AG04450 (cell line): ENCODE measurements around the gene ARHGEF4. TPM values are rescaled to one million over a fixed set of nuclear protein-coding genes. Genes with fewer than 3 reads are reported as not detected.
"Not testable (repeated sequence)": the region's sequence is repeated elsewhere in the genome, so short reads cannot be mapped to it uniquely, and the experiment has no call there.

ENCODE experiments used
- CTCF ChIA-PET: fragments of 300-600, 350-600 bp; formaldehyde crosslinking; extraction: SDS; loops from one replicate; lab custom pipeline; 2022; ENCODE audit warnings: antibody characterized with exemption, inconsistent platforms; lab: Charles Lee
- POLR2A ChIA-PET: fragments of 350-600 bp; formaldehyde crosslinking; extraction: SDS; loops from one replicate; lab custom pipeline; 2021; ENCODE audit warnings: antibody characterized with exemption, inconsistent platforms; lab: Yijun Ruan, JAX
- DNase-seq: peaks from one replicate; pipeline ENCODE4 v3.0.0-alpha.2; 2011; ENCODE audit warnings: low read depth, low spot score
- H3K27ac ChIP-seq: one replicate; pipeline ENCODE4 v1.5.1; 2012; ENCODE audit warnings: low read depth, low read length, control low read depth
- H3K27me3 ChIP-seq: one replicate; pipeline ENCODE4 v1.6.0; 2012; ENCODE audit warnings: low read length; ENCODE audit not compliant: control insufficient read depth, insufficient read depth
- H3K4me3 ChIP-seq: 2 replicates; pipeline ENCODE4 v1.5.1; 2011; ENCODE audit warnings: mild to moderate bottlenecking, low read depth, low read length, control low read depth
- H3K9me3 ChIP-seq: 2 replicates; pipeline ENCODE4 v1.5.1; 2012; ENCODE audit warnings: low read length; ENCODE audit not compliant: control insufficient read depth, insufficient read depth
- CTCF ChIP-seq: IDR thresholded peaks from 2 replicates; pipeline ENCODE4 v1.5.1; 2011; ENCODE audit warnings: low read depth, low read length, control low read depth, inconsistent platforms
- polyA plus RNA-seq: library from polyadenylated mRNA; depleted of rRNA; stranded (reverse); fragments of >200 nt; gene quantifications from 2 replicates; pipeline ENCODE4 v1.2.3, GENCODE V29; 2011

Gene ARHGEF4
- polyA plus RNA-seq, 1 experiment: 0.95 TPM

DNA sequence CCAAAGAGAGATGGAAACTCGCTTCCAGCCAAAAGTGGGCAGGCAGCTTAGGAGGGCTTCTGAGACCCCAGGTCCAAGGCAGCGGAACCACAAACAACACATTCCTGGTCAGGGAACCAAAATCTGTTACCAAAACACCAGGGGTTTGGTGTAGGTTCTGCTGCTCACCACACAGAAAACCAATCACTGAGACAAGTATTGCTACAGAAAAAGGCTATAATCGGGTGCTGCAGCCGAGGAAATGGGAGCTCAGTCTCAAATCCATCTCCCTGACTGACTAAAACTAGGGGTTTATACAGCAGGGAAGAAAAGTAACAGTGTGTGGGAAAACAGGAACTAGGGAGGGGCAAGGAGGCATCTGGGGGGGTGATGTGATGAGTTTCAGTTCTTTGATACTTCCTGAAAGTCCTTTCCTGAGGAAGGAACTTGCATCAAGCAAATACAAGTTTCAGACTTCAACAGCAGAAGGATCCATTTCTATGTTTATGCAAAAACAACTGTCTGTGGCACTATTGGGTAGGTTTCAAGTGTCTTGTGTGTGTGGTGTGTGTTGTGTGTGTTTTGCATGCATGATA, 148.6 kb downstream of the ARHGEF4 start:
- ChIA-PET CTCF (no interaction called here), POLR2A (no interaction called here)
- no peaks in the 10 kb centered on the region for H3K27me3 ChIP-seq
- DNase-seq: no peak
- H3K9me3 ChIP-seq: no peaks in the 10 kb centered on the region
- no peak overlapping the region for H3K27ac ChIP-seq
- TF ChIP-seq CTCF: no peak
- no peak overlapping the region for H3K4me3 ChIP-seq

DNA sequence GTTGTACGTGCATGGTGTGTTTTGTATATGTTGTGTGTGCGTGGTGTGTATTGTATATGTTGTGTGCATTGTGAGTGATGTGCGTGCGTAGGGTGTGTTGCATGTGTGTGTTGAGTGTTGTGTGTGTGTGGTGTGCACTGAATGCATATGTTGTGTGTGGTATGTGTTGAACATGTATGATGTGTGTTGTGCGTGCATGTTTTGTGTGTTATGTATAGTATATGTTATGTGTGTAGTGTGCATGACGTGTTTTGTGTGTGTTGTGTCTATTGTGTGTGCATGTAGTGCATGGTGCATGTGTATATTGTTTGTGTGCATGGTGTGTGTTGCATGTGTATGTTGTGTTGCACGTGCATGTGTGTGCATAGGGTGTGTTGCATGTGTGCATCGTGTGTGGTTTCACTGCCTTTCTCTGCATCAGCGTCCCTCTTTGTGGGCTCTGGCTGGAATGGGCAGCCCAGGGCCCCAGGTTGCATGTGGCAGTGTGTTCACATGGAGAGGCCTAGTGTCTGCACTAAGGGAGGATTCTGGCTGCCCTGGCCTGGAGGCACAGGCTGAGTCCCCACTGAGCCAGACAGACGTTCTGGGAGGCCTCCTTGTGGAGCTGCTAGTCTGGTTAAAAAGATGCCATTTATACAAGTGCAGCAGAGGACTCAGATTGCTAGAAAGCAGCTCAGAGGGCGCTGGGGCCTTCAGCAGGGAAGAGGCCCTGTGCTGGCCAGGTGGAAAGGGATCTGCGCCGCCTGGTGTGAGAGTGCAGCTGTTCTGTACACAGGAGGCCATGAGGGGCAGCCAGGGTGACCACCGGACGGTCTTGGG, 149.3 kb downstream of the ARHGEF4 start:
- TF ChIP-seq CTCF: no peak
- Histone ChIP-seq H3K27me3 (no peaks in the 10 kb centered on the region), H3K27ac (no peak overlapping the region), H3K9me3 (no peaks in the 10 kb centered on the region), H3K4me3 (no peak overlapping the region)
- no peak for DNase-seq
- ChIA-PET CTCF (no interaction called here), POLR2A (no interaction called here)

- no peak for TF ChIP-seq CTCF
- DNase-seq: no peak
- Histone ChIP-seq H3K4me3 (no peak overlapping the region), H3K27me3 (no peaks in the 10 kb centered on the region), H3K9me3 (no peaks in the 10 kb centered on the region), H3K27ac (no peak overlapping the region)
- ChIA-PET CTCF (no interaction called here), POLR2A (no interaction called here)
Observed at GRCh38 chr2:130986890-130987493, 150.3 kb downstream of the ARHGEF4 start.

- ChIA-PET CTCF (no interaction called here), POLR2A (no interaction called here)
Observed at GRCh38 chr2:130987519-130988425, 151.1 kb downstream of the ARHGEF4 start.

DNA sequence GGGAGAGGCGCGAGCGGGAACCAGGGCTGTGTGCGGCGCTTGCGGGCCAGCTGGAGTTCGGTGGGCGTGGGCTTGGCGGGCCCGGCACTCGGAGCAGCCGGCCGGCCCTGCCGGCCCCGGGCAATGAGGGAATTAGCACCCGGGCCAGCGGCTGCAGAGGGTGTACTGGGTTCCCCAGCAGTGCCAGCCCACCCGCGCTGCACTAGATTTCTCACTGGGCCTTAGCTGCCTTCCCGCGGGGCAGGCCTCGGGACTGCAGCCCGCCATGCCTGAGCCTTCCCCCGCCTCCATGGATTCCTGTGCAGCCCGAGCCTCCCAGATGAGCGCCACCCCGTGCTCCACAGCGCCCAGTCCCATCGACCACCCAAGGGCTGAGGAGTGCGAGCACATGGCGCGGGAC, 154.7 kb downstream of the ARHGEF4 start:
- DNase-seq, POLR2A ChIA-PET, CTCF ChIA-PET, H3K4me3 ChIP-seq, H3K27ac ChIP-seq, H3K27me3 ChIP-seq, H3K9me3 ChIP-seq: not testable (repeated sequence)

More at GRCh38 chr2:130987519-130988425, 151.1 kb downstream of the ARHGEF4 start:
- Histone ChIP-seq H3K4me3 (no peak overlapping the region), H3K27ac (no peak overlapping the region), H3K9me3 (no peaks in the 10 kb centered on the region), H3K27me3 (no peaks in the 10 kb centered on the region)
- TF ChIP-seq CTCF: no peak
- no peak for DNase-seq

GRCh38 chr2:130992003-130992402, 155.3 kb downstream of the ARHGEF4 start:
- POLR2A ChIA-PET, H3K27me3 ChIP-seq, H3K9me3 ChIP-seq, H3K4me3 ChIP-seq, H3K27ac ChIP-seq, CTCF ChIA-PET, DNase-seq: not testable (repeated sequence)
